Measurements from ENCODE around the gene SSH2. TPM values are rescaled to one million over a fixed set of nuclear protein-coding genes. Genes with fewer than 3 reads are reported as not detected.

SSH2 gene
- total and polyA plus RNA-seq, 2 of the 13 experiments (the other 11 are each of a cell fraction or from before 2014, with no cell fraction given): 6.0 to 6.4 TPM

- ChIA-PET CTCF (ENCODE audit: low intra/inter-chr PET ratio, low total read pairs) (no interaction called here), POLR2A (no interaction called here)
- TF ChIP-seq SUZ12 (IDR thresholded peaks at IDR 0.05; ENCODE audit: low read depth, low read length) (no peak), TFE3 (CRISPR knock-in tag; IDR thresholded peaks at IDR 0.05) (no peak), ZNF20 (CRISPR knock-in tag; IDR thresholded peaks at IDR 0.05) (no peak)
- no peaks in the 10 kb centered on the region for H3K79me2 ChIP-seq (ENCODE audit: insufficient read depth, low read length)
- intact Hi-C loops (cut with micrococcal nuclease; ENCODE audit: unreplicated experiment): no loop called here
- ATAC-seq (no peak), DNase-seq (ENCODE audit: low spot score) (no peak), FAIRE-seq (no peak)
- BruUV-seq (replicated peaks): no TSS peak
- in situ Hi-C loops (cut with HindIII; ENCODE audit: extremely low pct_ligation_motif_present, low pct_unique_long_range_greater_than_20kb): no loop called here
- H3K9ac ChIP-seq (ENCODE audit: insufficient read depth, low read depth, low read length): no peak overlapping the region
- H3K27ac ChIP-seq (ENCODE audit: extremely low read length, insufficient read depth, low read length): no peak overlapping the region
- H3K4me3 ChIP-seq (replicated peaks in 1 of 3; ENCODE audit: insufficient read depth in 1 of 3, low read depth in 2 of 3, low read length in 3 of 3): no peak overlapping the region
- WGBS (ENCODE audit: low lambda C conversion rate): 96% methylated on average over 2 of the region's 2 CpGs
- no peaks in the 10 kb centered on the region for H3K4me1 ChIP-seq (ENCODE audit: insufficient read depth, low read length)
- no peaks in the 10 kb centered on the region for H3K27me3 ChIP-seq (ENCODE audit: control insufficient read depth in 1 of 2, insufficient read depth in 2 of 2, low read length in 2 of 2)
- H3K4me2 ChIP-seq (ENCODE audit: low read depth, low read length): no peak overlapping the region
- no peaks in the 10 kb centered on the region for H3K9me3 ChIP-seq (ENCODE audit: low read length)
- H4K20me1 ChIP-seq (ENCODE audit: insufficient read depth, low read length): no peaks in the 10 kb centered on the region
- no peak overlapping the region for H2AFZ ChIP-seq (ENCODE audit: low read length)
- 0 out of 5 replicates have a peak, but pooled peaks cover 0 to under 1% of the 10 kb centered on the region in 2 experiments for H3K36me3 ChIP-seq (replicated peaks in 1 of 2; ENCODE audit: control insufficient read depth in 1 of 2, insufficient read depth in 2 of 2, low read length in 2 of 2)
These were observed 242.4 kb downstream of the SSH2 start for GRCh38 chr17:29687596-29687995.

- CTCF ChIA-PET (ENCODE audit: low intra/inter-chr PET ratio, low total read pairs): no interaction called here
- H3K4me2 ChIP-seq (ENCODE audit: low read depth, low read length): no peak overlapping the region
- no peak overlapping the region for H3K4me3 ChIP-seq (replicated peaks in 1 of 3; ENCODE audit: insufficient read depth in 1 of 3, low read depth in 2 of 3, low read length in 3 of 3)
- no peak overlapping the region for H3K27ac ChIP-seq (ENCODE audit: extremely low read length, insufficient read depth, low read length)
- ATAC-seq (no peak), DNase-seq (ENCODE audit: low spot score) (no peak), FAIRE-seq (no peak)
- H3K9ac ChIP-seq (ENCODE audit: insufficient read depth, low read depth, low read length): no peak overlapping the region
- WGBS (ENCODE audit: low lambda C conversion rate): 96% methylated on average over 4 of the region's 4 CpGs
- no peaks in the 10 kb centered on the region for H3K36me3 ChIP-seq (replicated peaks in 1 of 2; ENCODE audit: control insufficient read depth in 1 of 2, insufficient read depth in 2 of 2, low read length in 2 of 2)
- H3K79me2 ChIP-seq (ENCODE audit: insufficient read depth, low read length): no peaks in the 10 kb centered on the region
- no peaks in the 10 kb centered on the region for H3K4me1 ChIP-seq (ENCODE audit: insufficient read depth, low read length)
- POLR2A ChIA-PET: no interaction called here
- no peaks in the 10 kb centered on the region for H3K9me3 ChIP-seq (ENCODE audit: low read length)
- no TSS peak for BruUV-seq (replicated peaks)
- no peaks in the 10 kb centered on the region for H3K27me3 ChIP-seq (ENCODE audit: control insufficient read depth in 1 of 2, insufficient read depth in 2 of 2, low read length in 2 of 2)
- intact Hi-C loops (cut with micrococcal nuclease; ENCODE audit: unreplicated experiment): no loop called here
- in situ Hi-C loops (cut with HindIII; ENCODE audit: extremely low pct_ligation_motif_present, low pct_unique_long_range_greater_than_20kb): no loop called here
- no peak overlapping the region for H2AFZ ChIP-seq (ENCODE audit: low read length)
- H4K20me1 ChIP-seq (ENCODE audit: insufficient read depth, low read length): no peaks in the 10 kb centered on the region
- TF ChIP-seq CBX1 (IDR thresholded peaks at IDR 0.05; ENCODE audit: low read depth) (no peak), ZNF598 (CRISPR knock-in tag; IDR thresholded peaks at IDR 0.05; ENCODE audit: borderline replicate concordance) (no peak), PHB2 (IDR thresholded peaks at IDR 0.05; ENCODE audit: partially characterized antibody) (no peak), NFKB2 (CRISPR knock-in tag; IDR thresholded peaks at IDR 0.05; ENCODE audit: borderline replicate concordance) (no peak), REL (CRISPR knock-in tag; conservative IDR thresholded peaks at IDR 0.05) (no peak), SNAPC5 (CRISPR knock-in tag; IDR thresholded peaks at IDR 0.05; ENCODE audit: borderline replicate concordance) (no peak), ZC3H4 (CRISPR knock-in tag; IDR thresholded peaks at IDR 0.05; ENCODE audit: borderline replicate concordance) (no peak), HNF1A (IDR thresholded peaks at IDR 0.05; ENCODE audit: low read depth) (no peak), HNF1A (CRISPR knock-in tag; IDR thresholded peaks at IDR 0.05; ENCODE audit: borderline replicate concordance) (no peak), DRAP1 (CRISPR knock-in tag; IDR thresholded peaks at IDR 0.05) (no peak), THAP11 (CRISPR knock-in tag; IDR thresholded peaks at IDR 0.05) (no peak)
These were observed 242.9 kb downstream of the SSH2 start for GRCh38 chr17:29686993-29687590.

Data from HepG2 (cell line).